B cell (primary cell): ENCODE data around the gene PI3. TPM values are rescaled to one million over a fixed set of nuclear protein-coding genes. Genes with fewer than 3 reads are reported as not detected.

ENCODE experiments used
- ATAC-seq: fragments of 200-7000 bp; cut with Tn5 transposase; one replicate; pipeline ENCODE4 v1.10.0; 2021; ENCODE audit warnings: low read depth, mild to moderate bottlenecking, moderate number of reproducible peaks, moderate library complexity
- CTCF ChIA-PET: fragments of 350-600 bp; sonication (Branson Sonifier 250); formaldehyde crosslinking; loops from one replicate; lab custom pipeline; 2021; ENCODE audit warnings: antibody characterized with exemption, inconsistent platforms; lab: Charles Lee
- POLR2A ChIA-PET: fragments of 350-600 bp; sonication (Branson Sonifier 250); formaldehyde crosslinking; loops from one replicate; lab custom pipeline; 2021; ENCODE audit warnings: antibody characterized with exemption; lab: Charles Lee
- DNase-seq: peaks from one replicate; pipeline ENCODE4 v3.0.0; 2013
- H2AFZ ChIP-seq: 2 replicates; pipeline ENCODE4 v1.6.1; 2012; ENCODE audit warnings: mild to moderate bottlenecking, low read depth, low read length; ENCODE audit not compliant: insufficient read depth, poor library complexity, severe bottlenecking
- H3K27ac ChIP-seq, 2 donors: 1 replicate in 1 of 2; 2 replicates in 1 of 2; pipeline ENCODE4 v1.5.1; 2012 to 2013; ENCODE audit warnings: low read length in 2 of 2, mild to moderate bottlenecking in 2 of 2, moderate library complexity in 1 of 2
- H3K27me3 ChIP-seq, 4 experiments: fragments of 200-600 bp in 1 of 4; sonication (generic) in 1 of 4; replicated peaks in 1 of 4; 1 replicate in 2 of 4; 2 replicates in 2 of 4; pipeline versions ENCODE4 v1.6.1 to v1.7.0; 2013 to 2016; ENCODE audit warnings: low read length in 3 of 4, mild to moderate bottlenecking in 2 of 4, mixed read lengths in 1 of 4, moderate library complexity in 1 of 4; ENCODE audit not compliant: insufficient read depth in 4 of 4, control insufficient read depth in 3 of 4; ENCODE audit errors: control extremely low read depth in 1 of 4
- H3K36me3 ChIP-seq, 2 experiments: replicated peaks in 1 of 2; 1 replicate in 1 of 2; 2 replicates in 1 of 2; pipeline versions ENCODE4 v1.6.1 to v1.7.1; 2013; ENCODE audit warnings: low read length in 1 of 2; ENCODE audit not compliant: insufficient read depth in 2 of 2, control insufficient read depth in 1 of 2; ENCODE audit errors: control extremely low read depth in 1 of 2, extremely low read depth in 1 of 2
- H3K4me1 ChIP-seq, 2 donors: fragments of 200-600 bp in 1 of 2; sonication (generic) in 1 of 2; 1 replicate in 1 of 2; 2 replicates in 1 of 2; pipeline versions ENCODE4 v1.5.1 to v1.6.1; 2013 to 2017; ENCODE audit warnings: low read length in 2 of 2; ENCODE audit not compliant: control insufficient read depth in 2 of 2, insufficient read depth in 2 of 2
- H3K4me2 ChIP-seq: replicated peaks from 2 replicates; pipeline ENCODE3; 2012; ENCODE audit warnings: mild to moderate bottlenecking, low read depth, low read length; ENCODE audit not compliant: poor library complexity, severe bottlenecking
- H3K4me3 ChIP-seq, 5 experiments: fragments of 200-600 bp in 1 of 5; sonication (generic) in 1 of 5; 1 replicate in 3 of 5; 2 replicates in 2 of 5; pipeline versions ENCODE4 v1.5.1 to v1.7.0; 2011 to 2016; ENCODE audit warnings: low read length in 4 of 5, mild to moderate bottlenecking in 4 of 5, low read depth in 2 of 5, control low read depth in 1 of 5, moderate library complexity in 1 of 5; ENCODE audit not compliant: insufficient read depth in 1 of 5; ENCODE audit errors: control extremely low read depth in 1 of 5, extremely low read depth in 1 of 5
- H3K79me2 ChIP-seq: fragments of 200-600 bp; sonication (generic); one replicate; pipeline ENCODE4 v1.6.0; 2016; ENCODE audit warnings: low read length; ENCODE audit not compliant: control insufficient read depth, insufficient read depth
- H3K9ac ChIP-seq: fragments of 200-600 bp; sonication (generic); 2 replicates; pipeline ENCODE4 v1.6.1; 2017; ENCODE audit warnings: mild to moderate bottlenecking, low read length, moderate library complexity
- H3K9me3 ChIP-seq, 3 donors: one replicate each; pipeline versions ENCODE4 v1.6.1 to v1.7.1; 2013; ENCODE audit warnings: low read length in 2 of 3; ENCODE audit not compliant: control insufficient read depth in 2 of 3, insufficient read depth in 1 of 3; ENCODE audit errors: control extremely low read depth in 1 of 3
- H4K20me1 ChIP-seq: 2 replicates; pipeline ENCODE4 v1.6.0; 2012; ENCODE audit warnings: mild to moderate bottlenecking, low read length; ENCODE audit not compliant: insufficient read depth, control insufficient read depth, poor library complexity, severe bottlenecking
- H3K27ac Mint-ChIP-seq: one replicate; pipeline ENCODE4 v1.8.0; 2021; ENCODE audit warnings: mixed read lengths
- H3K27me3 Mint-ChIP-seq: one replicate; pipeline ENCODE4 v1.8.0; 2021; ENCODE audit warnings: mixed read lengths
- H3K4me1 Mint-ChIP-seq: one replicate; pipeline ENCODE4 v1.8.0; 2021; ENCODE audit warnings: mixed read lengths
- H3K4me3 Mint-ChIP-seq: one replicate; pipeline ENCODE4 v1.8.0; 2021; ENCODE audit warnings: mixed read lengths
- H3K9me3 Mint-ChIP-seq: one replicate; pipeline ENCODE4 v1.8.0; 2022; ENCODE audit warnings: mixed read lengths; ENCODE audit not compliant: insufficient read depth
- CTCF ChIP-seq: fragments of 200-600 bp; IDR thresholded peaks from one replicate; pipeline ENCODE4 v1.8.0; 2022; ENCODE audit warnings: antibody characterized with exemption, mild to moderate bottlenecking
- EZH2 ChIP-seq: IDR thresholded peaks from 2 replicates; pipeline ENCODE4 v1.6.1; 2012; ENCODE audit warnings: borderline replicate concordance, low read depth, mild to moderate bottlenecking, moderate library complexity, low read length; ENCODE audit not compliant: insufficient read depth, poor library complexity, severe bottlenecking
- WGBS: methylation state at CpG from one replicate; pipeline ENCODE4 v1.1.5; 2013; ENCODE audit warnings: missing lambda C conversion rate; ENCODE audit not compliant: insufficient coverage; 5-methylcytosine and 5-hydroxymethylcytosine counted together
- intact Hi-C: fragments of 100-400 bp; cut with micrococcal nuclease; formaldehyde crosslinking; loops from one replicate; pipeline ENCODE4 v1.10.0; 2022
- polyA plus RNA-seq: library from polyadenylated mRNA; depleted of rRNA; stranded (reverse); fragments of >200 nt; gene quantifications from 2 replicates; pipeline ENCODE4 v1.2.3, GENCODE V29; 2012
- total RNA-seq, 2 donors: library from RNA; stranded (reverse); fragments of 120-200 nt in 1 of 2; gene quantifications; 1 replicate in 1 of 2; 2 replicates in 1 of 2; pipeline versions ENCODE4 v1.2.3 to v1.2.4, GENCODE V29; 2013 to 2022

PI3 gene
- total and polyA plus RNA-seq, 2 donors (not counting 1 experiment from before 2014, with no cell fraction given): 0.24 TPM; not detected in 1

DNA sequence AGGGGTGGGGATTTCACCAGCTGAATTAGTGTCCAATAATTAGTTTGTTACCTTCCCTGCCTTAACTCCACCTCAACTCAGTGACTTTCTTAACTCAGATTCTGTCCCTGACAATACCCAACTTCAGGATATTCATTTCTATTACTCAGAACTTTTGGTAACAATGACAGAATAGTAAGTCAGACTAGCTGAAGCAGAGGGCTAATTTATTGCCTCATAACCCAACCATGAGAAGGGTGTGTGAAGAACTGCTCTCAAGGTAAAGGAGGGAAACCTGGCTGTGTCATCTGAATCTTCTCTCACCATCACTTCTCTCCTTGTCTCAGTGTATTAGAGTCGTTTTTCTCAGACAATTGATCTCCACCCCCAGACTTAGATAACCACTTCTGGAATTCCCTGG lies 1.2 kb upstream of the PI3 start:
- no peak overlapping the region for H3K4me3 ChIP-seq
- Mint-ChIP-seq H3K27ac (no peak overlapping the region), H3K27me3 (peaks cover 20% of the 10 kb centered on the region), H3K9me3 (no peaks in the 10 kb centered on the region), H3K4me3 (no peak overlapping the region), H3K4me1 (no peaks in the 10 kb centered on the region)
- H2AFZ ChIP-seq: no peak overlapping the region
- H3K27me3 ChIP-seq: no peaks in the 10 kb centered on the region
- WGBS: 40% methylated on average over 1 of the region's 1 CpG
- no peak for TF ChIP-seq CTCF
- TF ChIP-seq EZH2: no peak
- H3K4me2 ChIP-seq: no peak overlapping the region
- no peak overlapping the region for H3K27ac ChIP-seq
- ATAC-seq (no peak), DNase-seq (no peak)
- ChIA-PET POLR2A (no interaction called here), CTCF (no interaction called here)
- H3K79me2 ChIP-seq: no peaks in the 10 kb centered on the region
- no peaks in the 10 kb centered on the region for H4K20me1 ChIP-seq
- intact Hi-C loops: no loop called here
- no peaks in the 10 kb centered on the region for H3K4me1 ChIP-seq
- H3K36me3 ChIP-seq: no peaks in the 10 kb centered on the region
- no peak overlapping the region for H3K9ac ChIP-seq
- no peaks in the 10 kb centered on the region for H3K9me3 ChIP-seq

DNA sequence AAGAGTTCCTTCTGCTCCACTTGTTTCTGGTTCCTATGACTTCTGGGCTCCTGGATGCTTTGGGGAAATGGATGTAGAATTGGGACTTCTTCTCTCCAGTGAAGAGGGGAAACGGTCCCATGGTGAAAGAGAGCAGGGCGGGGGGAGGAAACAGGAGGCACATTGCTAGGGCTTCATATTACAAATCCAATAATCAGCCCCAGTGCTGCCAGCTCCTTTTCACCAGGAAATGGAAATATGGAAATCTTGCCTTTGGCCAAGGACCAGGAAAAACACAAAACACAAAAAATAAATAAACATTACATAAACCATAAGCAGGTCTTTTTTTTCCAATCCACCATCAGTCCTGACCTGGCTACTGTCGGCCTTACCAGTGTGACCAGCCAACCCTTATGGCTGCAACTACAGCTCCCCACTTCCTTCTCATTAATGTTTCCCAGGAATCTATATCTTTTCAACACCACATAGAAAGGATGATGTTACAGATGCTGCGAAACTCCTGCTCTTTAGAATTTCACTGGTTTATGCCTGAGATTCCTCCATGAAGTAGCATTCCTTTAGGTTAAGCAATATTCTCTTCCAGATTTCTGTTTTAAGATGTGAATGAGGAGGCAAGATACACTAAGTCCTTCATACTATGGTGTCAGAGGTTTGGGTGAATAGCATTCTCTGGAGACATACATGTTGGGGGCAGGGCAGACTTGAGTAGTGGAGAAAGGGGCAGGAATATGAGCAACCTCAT lies 2.0 kb downstream of the PI3 start:
- ChIA-PET CTCF (interaction anchor here (0.6 kb wide), 1 partner anchor 948 kb away, joined by 3 read pairs; no protein-coding TSS in a partner anchor), POLR2A (no interaction called here)
- TF ChIP-seq EZH2 (no peak), CTCF (no peak)
- Histone ChIP-seq H3K27ac (no peak overlapping the region), H3K27me3 (peaks cover 0 to 3% (median 0%) of the 10 kb centered on the region in 4 experiments), H4K20me1 (no peaks in the 10 kb centered on the region), H3K9me3 (no peaks in the 10 kb centered on the region), H3K79me2 (no peaks in the 10 kb centered on the region), H2AFZ (no peak overlapping the region), H3K36me3 (no peaks in the 10 kb centered on the region), H3K4me3 (no peak overlapping the region), H3K4me1 (no peaks in the 10 kb centered on the region), H3K4me2 (no peak overlapping the region), H3K9ac (no peak overlapping the region)
- no peaks in the 10 kb centered on the region for H3K4me1 Mint-ChIP-seq
- peaks cover 14% of the 10 kb centered on the region for H3K27me3 Mint-ChIP-seq
- 91% methylated on average over 1 of the region's 4 CpGs for WGBS
- intact Hi-C loops: no loop called here
- no peak for DNase-seq
- no peak overlapping the region for H3K27ac Mint-ChIP-seq
- ATAC-seq: no peak
- no peak overlapping the region for H3K4me3 Mint-ChIP-seq
- H3K9me3 Mint-ChIP-seq: no peaks in the 10 kb centered on the region
